Left renal pelvis (tissue), 4 donors: ENCODE results near the gene CDHR3. TPM values are rescaled to one million over a fixed set of nuclear protein-coding genes. Genes with fewer than 3 reads are reported as not detected.
A peak's percentile ranks its signal among the peaks of the same experiment; 100 is the strongest.
"Not testable (repeated sequence)": the region's sequence is repeated elsewhere in the genome, so short reads cannot be mapped to it uniquely, and the experiment has no call there.

ENCODE experiments used
- DNase-seq, 4 donors: peaks; one replicate each; pipeline ENCODE4 v3.0.0-alpha.2; 2013; ENCODE audit warnings: low read depth in 4 of 4, low spot score in 3 of 4
- polyA plus RNA-seq, 4 donors: library from polyadenylated mRNA; unstranded; fragments of 120-200 nt; gene quantifications; one replicate each; pipeline ENCODE4 v1.2.1, GENCODE V29; 2013; ENCODE audit not compliant: insufficient read length in 4 of 4

Gene CDHR3
- polyA plus RNA-seq, 4 donors = 5.9 to 9.2 (median 6.5) TPM

GRCh38 chr7:105990727-105991453 lies 27.8 kb downstream of the CDHR3 start:
- DNase-seq = no peak

- DNase-seq = no peak
Measured at GRCh38 chr7:105992905-105993304, 29.8 kb downstream of the CDHR3 start.

GRCh38 chr7:105996860-105997737 lies 34.0 kb downstream of the CDHR3 start:
- DNase-seq = no peak

GRCh38 chr7:105999256-105999655 lies 36.2 kb downstream of the CDHR3 start:
- no peak for DNase-seq

GRCh38 chr7:106001196-106001595 lies 38.1 kb downstream of the CDHR3 start:
- no peak for DNase-seq

GRCh38 chr7:106001886-106002285 lies 38.8 kb downstream of the CDHR3 start:
- no peak for DNase-seq

GRCh38 chr7:106003525-106004064 lies 40.5 kb downstream of the CDHR3 start:
- DNase-seq = no peak

- no peak for DNase-seq
Measured at GRCh38 chr7:106006906-106007305, 43.8 kb downstream of the CDHR3 start.

GRCh38 chr7:106007796-106008195 lies 44.7 kb downstream of the CDHR3 start:
- DNase-seq = not testable (repeated sequence)

GRCh38 chr7:106009503-106010226 lies 46.6 kb downstream of the CDHR3 start:
- peak; percentile 76 to 83 (median 80) for DNase-seq

- DNase-seq = peak in 2 of 4 donors; percentile 32 to 41
Measured at GRCh38 chr7:106010331-106010730, 47.3 kb downstream of the CDHR3 start.

GRCh38 chr7:106010866-106011265 lies 47.8 kb downstream of the CDHR3 start:
- DNase-seq = no peak

- DNase-seq = no peak
Measured at GRCh38 chr7:106012184-106012583, 49.1 kb downstream of the CDHR3 start.

- DNase-seq = no peak
Measured at GRCh38 chr7:106012935-106013439, 49.9 kb downstream of the CDHR3 start.

GRCh38 chr7:106015381-106016218 lies 52.5 kb downstream of the CDHR3 start:
- DNase-seq = no peak

GRCh38 chr7:106016331-106016730 lies 53.3 kb downstream of the CDHR3 start:
- DNase-seq = no peak

GRCh38 chr7:106017657-106018056 lies 54.6 kb downstream of the CDHR3 start:
- DNase-seq = no peak

GRCh38 chr7:106018566-106019469 lies 55.8 kb downstream of the CDHR3 start:
- DNase-seq = no peak

GRCh38 chr7:106019470-106019820 lies 56.4 kb downstream of the CDHR3 start:
- no peak for DNase-seq
